D341Med (cell line): ENCODE measurements around the gene ZNF831.

Experiments
- DNase-seq: peaks from one replicate; pipeline ENCODE4 v3.0.0; 2012; ENCODE audit warnings: low spot score

ZNF831 gene

DNA sequence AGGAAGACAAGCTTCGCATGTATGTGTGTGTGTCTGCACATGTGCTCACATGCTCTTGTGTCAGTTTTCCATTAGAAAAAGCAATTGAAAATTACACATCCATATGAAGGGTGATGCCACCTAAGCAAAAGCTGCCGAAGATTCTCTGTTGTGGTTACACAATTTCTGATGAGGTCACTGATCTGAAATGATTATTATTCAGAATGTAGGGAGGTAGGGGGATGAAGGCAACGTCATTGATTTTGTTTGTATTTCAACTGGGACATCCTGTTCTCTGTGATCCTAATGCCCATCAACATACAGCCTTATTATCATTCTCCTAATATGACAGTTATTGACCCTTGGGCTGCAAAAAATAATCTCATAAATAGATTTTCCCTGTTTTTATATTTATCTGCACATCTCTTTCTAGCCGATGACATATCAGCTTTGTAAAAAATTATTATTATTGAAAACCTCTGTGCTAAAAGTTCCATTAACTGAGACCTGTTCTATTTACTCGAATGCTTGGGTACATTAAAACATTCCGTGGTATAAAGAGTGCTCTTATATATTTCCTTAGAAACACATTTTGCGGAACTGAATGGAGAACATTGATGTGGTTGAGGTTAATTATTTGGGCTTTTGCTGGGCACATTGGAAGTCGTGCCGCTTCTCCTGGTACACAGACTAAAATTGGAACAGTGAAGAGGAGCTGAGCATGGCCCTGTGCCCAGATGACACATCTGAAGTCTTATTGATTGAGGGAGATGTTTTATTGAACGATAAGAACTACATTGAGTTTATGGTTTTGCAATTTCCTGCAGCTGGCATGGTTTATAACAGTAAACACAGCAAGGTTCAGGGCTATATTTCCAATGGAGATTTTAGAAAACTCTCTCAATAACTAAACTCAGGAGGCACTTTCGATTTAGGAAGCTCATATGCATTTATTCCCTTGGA, 51.3 kb downstream of the ZNF831 start:
- no peak for DNase-seq

DNA sequence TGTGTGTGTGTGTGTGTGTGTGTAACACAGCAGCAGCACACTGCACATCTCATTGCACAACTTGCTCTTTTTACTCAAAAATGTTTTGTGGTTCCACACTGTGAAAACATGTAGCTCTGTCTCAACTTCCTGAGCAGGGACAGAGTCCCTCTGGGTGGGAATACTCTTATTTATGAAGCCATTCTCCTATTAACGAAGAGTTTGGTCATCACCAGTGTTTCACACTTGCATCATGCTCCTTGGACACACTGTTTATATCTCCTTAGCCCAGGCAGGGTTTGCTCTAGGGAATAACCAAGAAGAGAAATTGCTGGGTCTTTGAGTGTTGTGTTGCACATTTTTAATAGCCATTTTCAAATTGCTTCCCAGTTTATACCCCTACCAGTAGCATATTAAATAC, 53.6 kb downstream of the ZNF831 start:
- DNase-seq, result no peak

DNA sequence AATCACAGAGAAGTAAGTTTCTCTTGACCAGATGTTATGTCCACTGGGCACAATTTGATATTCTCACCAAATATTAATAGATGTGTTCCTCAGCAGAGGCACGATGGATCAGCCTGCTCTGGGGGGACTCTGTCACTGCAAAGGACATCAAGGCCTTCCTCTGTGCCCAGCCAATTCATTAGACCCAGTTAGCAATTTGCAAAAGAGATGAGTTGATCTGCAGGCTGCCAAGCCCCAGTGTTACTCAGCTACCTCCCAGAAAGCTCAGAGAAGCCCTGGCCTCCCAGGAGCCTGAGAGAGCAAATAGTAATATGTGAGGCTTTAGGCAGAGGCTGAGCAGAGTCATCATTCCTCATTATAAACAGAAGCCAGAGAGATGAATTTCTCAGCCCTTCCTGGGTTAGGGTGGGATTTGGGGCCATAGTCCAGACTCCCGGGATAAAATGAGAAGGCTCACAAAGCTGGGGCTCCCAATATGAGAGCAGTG, 54.2 kb downstream of the ZNF831 start:
- no peak for DNase-seq

DNA sequence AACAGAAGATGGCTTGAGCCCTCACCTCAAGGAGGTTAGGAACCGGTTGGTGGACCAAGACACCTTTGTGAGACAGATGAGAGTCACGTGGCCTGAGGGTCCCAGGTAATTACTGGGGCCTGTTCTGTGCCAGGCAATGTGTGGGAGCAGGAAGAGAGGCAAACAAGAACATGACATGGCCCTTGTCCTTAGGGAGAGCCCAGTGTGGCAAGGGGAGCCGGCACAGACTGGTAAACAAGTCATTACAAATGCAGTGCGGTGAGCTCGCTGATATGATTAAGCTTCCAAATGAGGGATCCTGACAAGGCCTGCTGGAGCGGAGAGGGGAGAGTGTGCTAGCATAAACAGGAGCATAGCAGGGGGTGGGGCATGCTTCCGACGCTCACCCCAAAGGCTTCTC, 55.6 kb downstream of the ZNF831 start:
- no peak for DNase-seq

DNA sequence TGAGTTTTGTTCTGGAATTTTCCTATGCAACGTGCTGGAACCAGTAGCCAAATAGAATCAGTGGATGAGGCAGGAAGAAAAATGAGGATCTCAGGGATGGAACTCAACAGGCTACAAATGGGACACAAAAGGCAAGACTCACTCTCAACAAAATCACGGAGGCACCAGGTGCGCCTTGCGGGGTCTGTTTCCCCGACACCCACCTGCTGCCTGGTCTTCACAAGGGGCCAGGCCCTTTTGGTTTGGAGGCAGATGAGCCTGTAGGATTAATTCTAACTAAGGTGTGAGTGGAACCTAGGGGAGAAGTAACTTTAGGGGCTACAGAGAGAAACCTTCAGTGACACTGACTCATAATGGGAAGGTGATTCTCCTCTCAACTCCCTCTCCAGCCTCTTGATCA, 56.5 kb downstream of the ZNF831 start:
- no peak for DNase-seq

DNA sequence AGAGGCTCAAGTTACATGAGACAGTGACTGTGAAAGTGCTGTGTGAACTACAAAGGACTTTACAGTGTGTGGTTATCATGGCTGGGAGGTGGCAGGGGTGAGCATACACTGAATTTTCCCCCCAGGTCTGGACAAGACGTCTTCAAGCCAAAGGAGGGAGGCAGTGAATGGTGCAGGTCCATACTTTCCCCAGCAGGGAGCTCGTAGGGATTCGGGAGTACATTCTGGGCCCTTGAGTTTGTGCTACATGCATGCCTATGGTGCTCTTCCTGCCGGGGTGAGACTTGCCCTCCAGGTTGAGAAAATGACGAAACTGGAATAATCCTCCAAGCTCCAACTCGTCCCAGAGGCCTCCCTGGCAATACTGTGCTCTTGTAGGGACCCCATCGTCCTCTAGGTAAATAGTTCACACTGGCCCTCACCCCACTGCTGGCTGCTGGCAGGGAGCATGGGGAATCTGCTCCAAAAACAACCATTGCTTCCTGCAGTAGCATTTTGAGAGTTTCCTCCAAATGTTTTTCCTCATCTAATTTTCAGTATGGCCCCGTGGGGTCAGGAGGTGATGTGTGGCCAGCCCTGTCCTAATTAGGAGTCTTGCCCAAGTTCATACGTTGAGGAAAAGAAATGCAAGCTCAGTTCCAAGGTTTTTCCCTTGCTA, 57.6 kb downstream of the ZNF831 start:
- no peak for DNase-seq

DNA sequence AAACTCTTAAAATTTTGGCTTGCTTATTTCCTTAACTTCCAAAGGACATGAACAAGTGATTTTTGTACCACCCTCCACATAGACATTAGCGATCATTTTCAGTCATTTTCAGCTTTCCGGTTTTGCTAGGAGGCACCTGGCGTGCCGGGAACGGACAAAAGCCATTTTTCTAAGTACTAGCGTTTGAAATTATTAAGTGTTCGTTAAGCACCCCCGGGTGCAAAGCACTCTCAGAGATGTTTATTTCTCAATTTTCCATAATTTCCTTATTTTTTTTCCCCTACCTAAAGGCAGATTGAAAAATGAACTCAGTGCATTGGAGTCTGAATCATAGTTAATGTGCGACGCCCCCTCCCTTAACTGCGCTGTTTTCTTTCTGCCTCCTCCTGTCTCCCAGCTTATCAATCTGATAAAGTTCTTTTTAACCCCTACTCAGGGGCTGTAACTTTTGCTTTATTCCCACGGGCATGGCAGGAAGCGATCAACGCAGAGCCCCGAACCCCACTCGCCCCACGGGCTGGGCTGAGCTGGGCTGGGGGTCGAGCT, 58.2 kb downstream of the ZNF831 start:
- no peak for DNase-seq

DNA sequence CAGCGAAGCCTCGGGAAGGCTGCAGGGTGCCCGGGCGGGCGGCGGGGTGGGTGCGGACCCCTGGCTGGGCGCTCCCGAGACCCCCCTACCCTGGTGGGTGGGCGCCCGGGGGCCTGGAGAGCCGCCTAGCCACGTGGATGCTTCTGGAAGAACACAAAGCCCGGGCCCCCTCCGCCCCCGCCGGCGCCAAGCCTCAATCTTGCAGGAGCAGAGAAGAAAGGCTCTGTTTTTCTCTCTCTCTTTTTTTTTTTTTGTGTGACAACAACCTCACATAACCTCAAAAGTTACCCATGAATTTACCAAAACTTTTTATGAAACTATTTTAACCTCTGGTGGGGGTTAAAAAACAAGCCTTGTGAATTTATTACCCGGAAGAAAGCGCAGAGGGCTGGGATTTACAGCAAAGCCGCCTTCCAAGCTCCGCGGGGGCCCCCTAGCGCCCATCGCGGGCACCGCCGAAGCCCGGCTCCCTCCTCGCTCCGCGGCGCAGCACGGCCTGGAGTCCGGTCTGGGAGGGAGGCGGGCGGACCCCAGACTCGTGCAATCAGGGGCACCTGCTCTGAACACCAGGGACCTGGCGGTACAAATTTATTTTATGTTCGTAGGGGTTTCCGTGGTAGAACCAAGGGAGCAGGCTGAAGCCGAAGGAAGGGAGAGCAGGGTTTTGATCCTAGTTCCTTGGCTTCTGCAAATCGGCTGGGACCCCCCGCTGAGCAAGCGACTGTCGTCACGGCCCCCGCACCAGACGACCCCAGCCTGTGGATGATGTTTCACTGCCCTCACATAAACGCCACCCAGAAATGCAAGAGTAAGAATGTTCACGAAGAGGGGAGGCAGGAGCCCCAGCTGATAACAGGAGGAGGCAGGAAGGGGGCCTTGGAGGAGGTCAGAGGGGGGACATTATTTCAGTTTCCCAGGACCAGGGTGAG, 58.9 kb downstream of the ZNF831 start:
- peak; percentile 92 for DNase-seq

DNA sequence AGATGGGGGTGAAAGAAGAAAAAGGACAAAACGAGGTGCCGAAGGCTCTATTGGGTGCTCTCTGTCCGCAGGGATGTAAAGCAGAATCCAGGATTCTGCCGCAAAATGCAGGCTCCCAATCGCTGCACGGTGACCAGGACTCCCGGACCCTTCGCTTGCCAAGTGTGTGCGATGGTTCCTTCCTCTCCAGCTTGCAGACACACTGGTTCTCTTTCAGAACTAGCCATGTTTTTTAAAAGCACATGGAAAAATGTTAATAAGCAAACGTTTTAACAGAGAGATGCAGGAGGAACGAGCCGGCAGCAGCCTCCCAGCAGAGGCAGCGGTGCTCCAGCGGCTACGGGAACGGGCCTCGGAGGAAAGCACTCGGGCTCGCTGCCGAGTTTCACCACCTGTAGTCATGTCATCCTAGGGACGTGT, 59.6 kb downstream of the ZNF831 start:
- peak; percentile 71 for DNase-seq

DNA sequence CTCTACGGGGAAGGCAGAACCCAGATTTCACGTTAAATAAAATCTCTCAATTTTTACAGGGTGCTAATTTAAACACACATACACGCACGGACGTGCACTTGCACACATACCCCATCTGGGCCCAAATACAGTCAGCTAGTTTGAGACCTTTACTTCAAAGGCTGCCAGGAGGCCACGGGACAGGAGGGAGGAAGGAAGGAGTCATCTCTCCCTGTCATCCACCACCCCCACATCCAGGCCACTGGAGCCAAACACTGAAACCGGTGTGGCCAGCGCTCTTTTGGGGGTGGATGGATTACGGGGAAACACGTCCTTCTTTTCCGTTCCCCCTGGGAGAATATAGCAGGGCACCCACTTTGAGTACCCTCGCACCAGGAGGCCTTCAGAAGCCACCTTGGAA, 60.1 kb downstream of the ZNF831 start:
- DNase-seq, result no peak

DNA sequence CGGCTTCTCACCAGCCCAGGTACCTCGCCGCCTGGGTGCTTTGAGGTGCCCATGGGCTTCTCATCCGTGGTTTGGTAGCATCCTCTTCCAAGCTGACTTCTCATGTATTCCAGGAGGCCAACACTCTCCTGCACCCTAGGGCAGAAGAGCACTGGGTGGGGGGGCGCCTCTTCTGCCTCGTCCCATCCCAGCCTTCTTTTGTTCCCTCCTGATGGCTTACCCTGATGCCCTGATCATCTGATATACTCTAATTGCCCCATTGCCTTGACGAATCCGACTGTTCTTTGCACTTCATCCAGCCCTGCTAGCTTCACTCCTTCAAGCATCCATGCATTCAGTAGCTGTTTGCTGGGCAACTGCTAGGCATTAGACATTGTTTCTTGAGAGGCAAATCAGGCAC, 60.6 kb downstream of the ZNF831 start:
- no peak for DNase-seq

DNA sequence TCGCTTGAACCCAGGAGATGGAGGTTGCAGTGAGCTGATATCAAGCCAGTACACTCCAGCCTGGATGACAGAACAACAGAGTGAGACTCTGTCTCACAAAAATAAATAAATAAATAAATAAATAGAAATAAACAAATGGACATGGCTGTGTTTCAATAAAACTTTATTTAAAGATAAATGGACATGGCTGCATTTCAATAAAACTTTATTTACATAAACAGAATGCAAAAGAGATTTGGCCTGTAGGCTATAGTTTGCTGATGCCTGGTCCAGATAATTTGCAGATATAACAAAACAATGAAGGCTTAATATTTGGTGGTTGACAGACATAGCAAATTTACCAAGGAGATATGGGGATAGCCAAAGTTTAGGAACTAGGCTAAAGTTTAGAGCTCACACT, 66.8 kb downstream of the ZNF831 start:
- DNase-seq, result no peak

DNA sequence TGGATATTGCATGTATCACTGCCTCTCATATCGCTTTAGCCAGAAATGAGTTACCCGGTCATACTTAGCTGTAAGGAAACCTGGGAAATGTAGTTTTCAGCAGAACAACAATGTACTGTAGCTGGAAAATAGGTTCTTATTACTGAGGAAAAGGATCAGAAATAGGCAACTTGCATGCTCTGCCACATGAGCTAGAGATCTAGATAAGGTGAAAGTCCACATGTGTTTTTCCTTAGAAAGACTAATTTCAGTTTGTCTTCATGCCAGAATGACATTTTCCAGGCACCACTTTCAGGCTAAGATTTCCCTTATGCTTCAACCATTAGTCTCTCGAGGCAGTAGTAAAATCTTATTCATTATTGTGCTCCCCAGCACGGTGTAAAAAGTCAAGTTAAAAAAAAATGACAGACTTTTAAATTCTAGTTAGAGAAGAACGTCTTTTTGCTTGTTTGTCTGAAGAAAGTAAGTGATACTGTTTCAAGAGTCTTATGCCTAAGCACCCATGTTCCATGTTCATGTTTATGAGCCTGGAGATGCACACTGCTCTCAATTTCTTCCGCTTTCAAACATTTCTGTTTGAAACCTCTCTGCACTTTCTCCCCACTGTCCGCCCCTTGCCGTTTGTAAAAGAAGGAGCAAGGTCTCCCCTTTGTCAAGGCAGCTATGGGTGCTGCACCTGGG, 67.6 kb downstream of the ZNF831 start:
- DNase-seq, result no peak

DNA sequence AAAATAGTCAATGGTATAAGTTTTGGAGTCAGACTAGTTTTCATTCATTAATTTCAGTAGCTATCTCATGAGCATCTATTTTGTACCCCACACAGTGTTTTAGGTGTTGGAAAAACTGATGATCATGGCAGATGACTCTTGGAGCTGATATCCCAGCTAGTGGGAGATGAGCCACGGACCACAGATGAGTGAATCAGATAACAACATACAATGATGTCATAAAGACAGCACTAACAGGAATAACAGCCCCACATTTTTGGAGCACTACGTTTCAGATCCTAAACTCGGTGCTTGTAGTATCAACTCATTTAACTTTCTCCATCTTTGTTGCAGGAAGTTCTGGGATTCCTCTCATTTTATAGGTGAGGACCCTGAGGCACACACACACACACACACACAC, 69.0 kb downstream of the ZNF831 start:
- DNase-seq, result no peak

DNA sequence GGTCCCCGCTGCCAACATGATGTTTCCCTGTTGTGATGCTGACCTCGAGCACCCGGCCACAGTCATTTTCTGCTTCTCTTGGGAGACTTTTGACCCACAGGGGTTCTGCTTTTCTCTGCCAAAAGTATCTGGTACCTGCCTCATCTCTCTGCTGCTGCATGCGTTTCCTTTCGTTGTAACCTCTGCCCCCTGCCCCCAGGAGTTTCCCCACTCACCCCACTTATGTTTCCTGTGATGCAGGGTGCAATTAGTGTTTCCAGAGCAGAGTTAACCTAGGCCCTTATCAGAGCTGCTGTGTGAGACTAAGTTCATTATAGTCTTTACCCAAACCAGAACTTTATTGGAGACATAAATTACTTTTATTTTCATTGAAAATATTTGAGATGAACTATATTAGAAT, 71.6 kb downstream of the ZNF831 start:
- no peak for DNase-seq

DNA sequence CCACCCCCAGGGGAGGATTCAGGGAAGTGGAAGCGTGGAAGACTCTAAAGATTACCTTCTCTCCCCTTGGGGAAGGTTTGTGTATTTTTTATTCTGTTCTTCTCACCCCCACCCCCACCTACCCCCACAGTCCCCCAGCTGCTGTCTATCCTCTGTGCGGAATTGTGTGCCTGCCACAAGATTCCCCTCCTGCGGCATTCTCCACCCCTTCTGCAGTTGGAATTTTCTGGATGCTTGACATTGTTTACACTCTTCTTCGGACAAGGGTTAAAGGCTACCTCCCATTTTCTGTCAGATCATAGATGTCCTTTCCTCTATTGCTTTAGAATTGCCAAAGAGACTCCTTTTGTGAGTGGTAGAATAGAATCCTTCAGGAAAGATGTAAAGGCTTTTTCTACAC, 76.4 kb downstream of the ZNF831 start:
- DNase-seq, result no peak

DNA sequence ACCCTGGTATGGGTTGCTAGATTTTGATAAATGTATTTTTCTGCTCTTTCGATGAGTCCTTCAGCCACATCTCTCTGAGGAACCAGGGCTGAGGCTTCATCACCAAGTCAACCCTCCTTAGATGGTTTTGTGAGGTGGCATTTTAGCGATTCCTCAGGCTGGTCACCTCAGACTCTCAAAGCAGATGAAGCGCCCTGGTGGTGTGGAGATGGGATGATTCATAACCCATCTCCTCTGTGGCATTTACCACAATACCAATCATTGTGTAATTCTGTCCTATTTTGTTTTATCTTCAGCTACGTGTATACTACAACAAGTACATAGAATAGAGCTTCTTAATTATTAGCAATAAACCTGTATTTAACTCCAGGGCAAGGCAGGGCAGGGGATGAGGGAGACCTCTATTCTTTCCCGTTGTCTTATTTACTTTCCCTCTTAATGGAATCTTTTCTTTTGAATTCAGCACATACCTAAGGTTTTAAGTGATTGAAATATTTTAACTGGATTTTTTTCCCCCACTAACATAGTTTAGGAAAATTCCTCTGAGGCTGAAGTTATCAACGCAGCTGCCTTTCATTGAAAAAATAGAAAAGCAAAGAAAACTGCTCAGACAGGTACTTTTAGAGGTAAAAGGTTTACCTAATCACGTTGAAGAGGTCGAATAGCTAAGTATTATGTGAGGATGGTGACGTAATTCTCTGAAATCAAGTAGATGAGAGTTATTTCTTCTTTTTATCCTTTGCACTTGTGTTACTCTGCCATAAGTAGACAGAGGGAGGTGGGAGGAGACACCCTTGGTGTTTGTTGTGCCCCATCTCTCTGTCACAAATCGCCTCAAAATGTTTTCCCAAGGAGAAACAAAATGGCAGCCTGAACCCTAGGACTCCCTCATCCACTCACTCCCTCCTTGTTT, 79.3 kb downstream of the ZNF831 start:
- DNase-seq, result no peak

DNA sequence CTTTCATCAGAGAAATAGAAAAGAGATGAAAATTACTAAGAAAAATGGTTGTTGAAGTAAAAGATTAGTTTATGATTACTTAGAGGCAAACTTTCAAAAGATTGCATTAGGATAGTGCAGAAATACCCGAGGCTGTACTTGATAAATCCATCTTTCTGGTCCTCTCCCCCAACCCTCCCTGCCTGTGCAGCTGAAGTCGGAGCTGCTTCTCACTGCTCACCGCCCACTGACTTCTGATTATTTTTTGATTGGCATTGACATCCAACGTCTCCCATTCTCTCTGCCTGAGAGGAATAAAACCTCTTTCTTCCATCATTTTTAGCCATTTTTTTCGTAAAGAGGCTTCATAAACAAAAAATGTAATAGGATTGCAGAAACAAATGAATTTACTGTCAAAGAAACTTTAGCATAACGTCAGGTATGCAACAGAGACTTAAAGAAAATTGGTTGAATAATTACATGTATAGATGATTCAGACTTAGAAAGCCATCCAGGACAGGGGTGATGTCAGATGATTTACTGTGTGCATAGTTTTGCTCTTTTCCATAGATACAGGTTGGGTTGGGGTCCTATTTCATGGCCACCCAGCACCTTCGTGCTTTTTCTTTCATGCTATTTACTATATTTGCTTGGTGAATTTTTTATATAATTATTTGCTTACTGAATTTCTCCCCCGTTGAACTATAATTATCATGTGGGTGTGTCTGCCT, 83.2 kb downstream of the ZNF831 start:
- DNase-seq, result no peak
